HUES6 (cell line): ENCODE data around the gene KIF3C.

Experiments
- H3K27ac ChIP-seq: 2 replicates; pipeline ENCODE4 v1.7.0; 2013; ENCODE audit warnings: low read depth, mild to moderate bottlenecking, low read length, inconsistent platforms
- H3K27me3 ChIP-seq: 2 replicates; pipeline ENCODE4 v1.6.1; 2013; ENCODE audit warnings: low read length; ENCODE audit not compliant: control insufficient read depth, insufficient read depth
- H3K36me3 ChIP-seq: 2 replicates; pipeline ENCODE4 v1.6.1; 2013; ENCODE audit warnings: low read length; ENCODE audit not compliant: control insufficient read depth, insufficient read depth
- H3K4me1 ChIP-seq: 2 replicates; pipeline ENCODE4 v1.6.1; 2013; ENCODE audit warnings: low read length; ENCODE audit not compliant: control insufficient read depth, insufficient read depth
- H3K4me3 ChIP-seq: 2 replicates; pipeline ENCODE4 v1.5.1; 2013; ENCODE audit warnings: low read depth, low read length
- H3K9ac ChIP-seq: one replicate; pipeline ENCODE4 v1.6.1; 2013; ENCODE audit warnings: mild to moderate bottlenecking, low read length
- H3K9me3 ChIP-seq: 2 replicates; pipeline ENCODE4 v1.6.1; 2013; ENCODE audit warnings: low read depth, low read length; ENCODE audit not compliant: control insufficient read depth, insufficient read depth

KIF3C gene

GRCh38 chr2:25895018-25895417 lies 87.3 kb downstream of the KIF3C start:
- Histone ChIP-seq H3K4me1 (peaks cover 5% of the 10 kb centered on the region; the same call in 1 of the 2 replicates), H3K4me3 (no peak overlapping the region), H3K9ac (no peak overlapping the region), H3K9me3 (no peaks in the 10 kb centered on the region), H3K27ac (no peak overlapping the region), H3K36me3 (no peaks in the 10 kb centered on the region), H3K27me3 (no peaks in the 10 kb centered on the region)

- Histone ChIP-seq H3K27ac (no peak overlapping the region), H3K9me3 (no peaks in the 10 kb centered on the region), H3K9ac (no peak overlapping the region), H3K27me3 (no peaks in the 10 kb centered on the region), H3K4me3 (no peak overlapping the region), H3K36me3 (no peaks in the 10 kb centered on the region), H3K4me1 (peaks cover 5% of the 10 kb centered on the region; the same call in 1 of the 2 replicates)
These were observed 88.0 kb downstream of the KIF3C start for GRCh38 chr2:25894135-25894830.

GRCh38 chr2:25891672-25892071 lies 90.6 kb downstream of the KIF3C start:
- no peak overlapping the region for H3K4me3 ChIP-seq
- no peak overlapping the region for H3K27ac ChIP-seq
- H3K9me3 ChIP-seq = no peaks in the 10 kb centered on the region
- H3K27me3 ChIP-seq = no peaks in the 10 kb centered on the region
- no peaks in the 10 kb centered on the region for H3K36me3 ChIP-seq
- H3K9ac ChIP-seq = no peak overlapping the region
- H3K4me1 ChIP-seq = peaks cover 5% of the 10 kb centered on the region; the same call in 1 of the 2 replicates

GRCh38 chr2:25887624-25888242 lies 94.6 kb downstream of the KIF3C start:
- Histone ChIP-seq H3K4me3 (no peak overlapping the region), H3K9me3 (no peaks in the 10 kb centered on the region), H3K27ac (no peak overlapping the region), H3K36me3 (no peaks in the 10 kb centered on the region), H3K27me3 (no peaks in the 10 kb centered on the region; the same call in 1 of the 2 replicates), H3K4me1 (no peaks in the 10 kb centered on the region), H3K9ac (no peak overlapping the region)

GRCh38 chr2:25885933-25886332 lies 96.4 kb downstream of the KIF3C start:
- Histone ChIP-seq H3K9ac (no peak overlapping the region), H3K9me3 (no peaks in the 10 kb centered on the region), H3K27me3 (no peaks in the 10 kb centered on the region; the same call in 1 of the 2 replicates), H3K36me3 (no peaks in the 10 kb centered on the region), H3K4me3 (no peak overlapping the region), H3K27ac (no peak overlapping the region), H3K4me1 (no peaks in the 10 kb centered on the region)

GRCh38 chr2:25881764-25882163 lies 100.5 kb downstream of the KIF3C start:
- H3K4me3 ChIP-seq = no peak overlapping the region
- no peaks in the 10 kb centered on the region; the same call in 1 of the 2 replicates for H3K27me3 ChIP-seq
- no peaks in the 10 kb centered on the region for H3K36me3 ChIP-seq
- no peaks in the 10 kb centered on the region for H3K9me3 ChIP-seq
- peaks cover 7% of the 10 kb centered on the region; the same call in 1 of the 2 replicates for H3K4me1 ChIP-seq
- no peak overlapping the region for H3K9ac ChIP-seq
- no peak overlapping the region for H3K27ac ChIP-seq

- Histone ChIP-seq H3K9me3 (no peaks in the 10 kb centered on the region), H3K4me1 (peaks cover 10% of the 10 kb centered on the region; the same call in 1 of the 2 replicates), H3K27ac (peak overlapping the region; percentile 10; the same call in 1 of the 2 replicates), H3K9ac (peak overlapping the region; percentile 24), H3K36me3 (no peaks in the 10 kb centered on the region), H3K4me3 (peak overlapping the region; percentile 63), H3K27me3 (no peaks in the 10 kb centered on the region; the same call in 1 of the 2 replicates)
These were observed 103.1 kb downstream of the KIF3C start for GRCh38 chr2:25879133-25879730.

GRCh38 chr2:25878361-25879132 lies 103.8 kb downstream of the KIF3C start, which contains the start of gene ASXL2:
TSS of gene ASXL2 (minus strand) at chr2:25878487. CDS start at chr2:25878222, 265 bp downstream.
- Histone ChIP-seq H3K27me3 (no peaks in the 10 kb centered on the region), H3K36me3 (no peaks in the 10 kb centered on the region), H3K4me3 (peak within 1 kb of the TSS; percentile 93), H3K4me1 (peaks cover 10% of the 10 kb centered on the region; the same call in 1 of the 2 replicates), H3K9me3 (no peaks in the 10 kb centered on the region), H3K9ac (peak within 1 kb of the TSS; percentile 94), H3K27ac (peak within 1 kb of the TSS; percentile 91; the same call in 1 of the 2 replicates)

- Histone ChIP-seq H3K27ac (peak overlapping the region; percentile 91; the same call in 1 of the 2 replicates), H3K27me3 (no peaks in the 10 kb centered on the region), H3K9ac (peak overlapping the region; percentile 94), H3K4me3 (peak overlapping the region; percentile 93), H3K9me3 (no peaks in the 10 kb centered on the region), H3K4me1 (peaks cover 10% of the 10 kb centered on the region; the same call in 1 of the 2 replicates), H3K36me3 (no peaks in the 10 kb centered on the region)
These were observed 104.6 kb downstream of the KIF3C start for GRCh38 chr2:25877431-25878360.
